ENCODE results near the gene MAPRE2. TPM values are rescaled to one million over a fixed set of nuclear protein-coding genes. Genes with fewer than 3 reads are reported as not detected.
"Not testable (repeated sequence)": the region's sequence is repeated elsewhere in the genome, so short reads cannot be mapped to it uniquely, and the experiment has no call there.

Gene MAPRE2
- polyA plus RNA-seq, 4 donors = 26.4 to 28.6 (median 27.7) TPM

DNA sequence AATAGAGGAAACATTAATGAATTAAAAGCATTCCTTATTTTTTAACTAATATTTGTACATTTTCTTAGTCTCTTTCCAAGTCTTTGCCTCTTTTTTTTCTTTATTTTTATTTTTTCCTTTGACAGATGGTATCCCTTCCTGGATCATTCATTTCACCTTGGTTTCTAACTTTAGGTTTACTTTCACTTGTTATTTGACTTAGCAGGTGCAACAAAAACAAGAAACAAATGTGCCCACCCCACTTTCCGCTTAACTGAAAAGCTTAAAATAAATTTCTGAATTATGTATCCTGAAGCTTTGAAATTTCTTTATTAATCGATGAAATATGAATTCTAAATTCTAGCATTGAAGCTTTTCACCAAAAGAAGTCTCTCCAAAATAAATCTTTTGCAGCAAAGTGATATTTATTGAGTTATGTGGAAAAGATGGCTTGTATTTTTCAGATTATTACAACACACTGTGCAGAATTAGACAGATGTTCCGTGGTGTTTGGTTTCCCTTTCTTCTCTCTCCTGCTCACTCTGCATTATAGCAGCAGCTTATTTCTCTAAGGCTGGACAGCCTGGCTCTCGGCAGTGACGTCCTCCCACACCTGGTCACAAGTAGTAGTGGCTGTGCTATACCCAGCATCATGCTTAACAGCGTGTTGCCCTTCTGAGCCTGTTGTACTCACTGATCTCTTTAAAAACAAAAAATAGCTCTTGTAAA, 100.5 kb downstream of the MAPRE2 start:
- no peak for DNase-seq (ENCODE audit: low read depth in 4 of 4, low spot score in 2 of 4)

DNA sequence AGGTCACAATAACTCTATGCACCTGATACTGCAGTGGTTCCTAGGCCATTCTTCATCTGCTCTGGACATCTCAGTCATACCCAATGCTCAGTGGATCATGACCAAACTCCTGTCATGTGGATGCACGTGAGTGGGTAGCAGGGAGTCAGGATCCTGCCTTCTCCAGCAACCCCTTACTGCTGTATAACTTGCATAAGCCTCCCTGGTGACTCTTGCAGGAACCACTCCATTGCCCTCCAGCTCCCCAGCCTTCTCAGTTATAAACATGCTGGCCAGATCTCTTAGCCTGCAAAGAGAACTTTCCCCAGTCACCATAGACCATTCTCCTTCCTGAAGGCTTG, 101.0 kb downstream of the MAPRE2 start:
- no peak for DNase-seq (ENCODE audit: low read depth in 4 of 4, low spot score in 2 of 4)

DNA sequence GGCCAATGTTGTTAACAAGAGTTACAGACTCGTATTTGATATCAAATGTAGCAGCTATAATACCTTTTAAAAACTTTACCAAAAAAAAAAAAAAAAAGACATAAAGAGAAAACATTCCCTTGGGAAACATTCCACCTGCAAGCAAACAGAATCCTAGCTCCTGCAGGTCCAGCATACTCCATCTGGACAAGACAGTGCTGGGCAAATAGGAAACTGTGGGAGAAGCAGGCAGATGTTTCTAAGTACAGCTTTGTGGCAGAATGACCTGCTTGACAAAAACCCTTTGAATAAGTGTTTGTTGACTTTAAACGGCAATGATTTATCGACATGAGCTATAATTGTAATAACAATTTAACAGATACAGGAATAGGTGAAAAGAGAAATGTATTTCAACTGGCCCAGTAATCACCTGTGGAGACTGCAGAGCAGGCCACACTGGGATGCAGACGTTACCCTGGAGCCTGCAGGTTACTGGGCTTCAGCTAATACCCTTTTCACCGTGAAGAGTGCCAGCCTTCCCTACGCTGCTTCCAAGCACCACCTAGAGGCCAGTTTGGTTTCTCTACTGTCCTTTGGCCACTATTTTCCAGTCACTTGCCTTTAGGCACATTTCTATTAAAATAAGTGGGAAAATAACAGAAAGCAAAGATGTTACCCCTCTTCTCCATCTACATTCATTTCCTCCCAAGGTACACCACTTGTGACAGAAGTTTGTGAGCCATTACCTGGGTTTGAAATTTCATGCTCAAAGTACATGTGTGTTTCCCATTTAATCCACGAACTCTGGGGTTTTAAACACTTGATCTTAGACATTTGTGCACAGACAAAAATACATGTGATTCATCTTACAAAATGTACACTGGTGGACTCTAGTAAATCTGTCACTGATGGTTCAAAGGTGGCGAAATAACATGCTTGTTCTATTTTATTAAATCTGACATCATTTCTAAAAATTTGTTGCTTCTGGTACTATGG, 102.7 kb downstream of the MAPRE2 start:
- peak in 1 of 4 donors; percentile 47 for DNase-seq (ENCODE audit: low read depth in 4 of 4, low spot score in 2 of 4)

DNA sequence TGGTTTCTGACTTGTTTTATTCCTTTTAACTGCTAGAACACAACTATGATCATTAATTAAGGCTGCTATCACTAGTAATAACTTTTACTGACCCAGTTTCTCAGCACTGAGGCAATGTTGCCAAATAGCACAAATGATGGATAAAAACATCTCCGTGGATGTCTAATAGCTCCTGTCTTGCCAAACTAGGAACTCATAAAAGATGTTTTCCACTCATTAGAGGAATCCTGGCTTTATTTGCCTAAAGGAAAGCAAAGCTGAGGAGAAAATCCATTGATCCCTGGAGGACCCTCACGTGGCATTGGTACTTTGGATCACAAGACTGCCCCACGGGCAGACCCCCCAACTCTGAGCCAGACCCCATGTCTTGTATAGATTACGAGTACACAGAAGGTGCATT, 103.5 kb downstream of the MAPRE2 start:
- no peak for DNase-seq (ENCODE audit: low read depth in 4 of 4, low spot score in 2 of 4)

DNA sequence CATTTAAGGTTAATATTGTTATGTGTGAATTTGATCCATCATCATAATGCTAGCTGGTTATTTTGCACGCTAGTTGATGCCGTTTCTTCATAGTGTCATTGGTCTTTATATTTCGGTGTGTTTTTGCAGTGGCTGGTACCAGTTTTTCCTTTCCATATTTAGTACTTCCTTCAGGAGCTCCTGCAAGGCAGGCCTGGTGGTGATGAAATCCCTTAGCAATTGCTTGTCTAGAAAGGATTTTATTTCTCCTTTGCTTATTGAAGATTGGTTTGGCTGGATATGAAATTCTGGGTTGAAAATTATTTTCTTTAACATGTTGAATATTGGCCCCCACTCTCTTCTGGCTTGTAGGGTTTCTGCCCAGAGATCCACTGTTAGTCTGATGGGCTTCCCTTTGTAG, 109.0 kb downstream of the MAPRE2 start:
- DNase-seq (ENCODE audit: low read depth in 4 of 4, low spot score in 2 of 4) = not testable (repeated sequence)

DNA sequence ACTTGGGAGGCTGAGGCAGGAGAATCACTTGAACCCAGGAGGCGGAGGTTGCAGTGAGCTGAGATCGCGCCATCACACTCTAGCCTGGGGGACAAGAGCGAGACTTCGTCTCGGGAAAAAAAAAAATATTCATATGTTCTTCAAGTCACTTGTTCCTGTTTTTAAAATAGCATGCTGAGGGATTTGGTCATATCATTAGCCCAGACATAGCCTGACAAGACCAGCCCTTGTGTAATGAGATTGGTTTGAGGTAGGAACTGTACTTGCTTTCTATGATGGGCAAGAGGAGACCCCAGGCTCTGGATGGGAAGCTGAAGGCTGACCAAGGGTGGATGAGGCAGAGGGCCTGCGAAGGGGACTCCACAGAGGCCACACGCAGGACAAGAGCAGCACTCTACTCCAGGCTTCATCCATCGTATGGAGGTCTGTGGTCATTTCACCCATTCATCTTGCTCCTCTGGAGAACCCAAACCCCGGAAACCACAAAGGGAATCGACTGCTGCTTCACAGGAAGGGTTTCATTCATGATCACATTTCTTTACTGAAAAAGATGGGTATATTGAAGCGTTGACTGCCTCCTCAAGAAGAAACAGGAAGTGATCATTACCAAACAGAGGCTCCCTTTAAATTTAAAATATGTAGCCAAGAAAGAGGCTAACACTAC, 112.5 kb downstream of the MAPRE2 start:
- no peak for DNase-seq (ENCODE audit: low read depth in 4 of 4, low spot score in 2 of 4)

DNA sequence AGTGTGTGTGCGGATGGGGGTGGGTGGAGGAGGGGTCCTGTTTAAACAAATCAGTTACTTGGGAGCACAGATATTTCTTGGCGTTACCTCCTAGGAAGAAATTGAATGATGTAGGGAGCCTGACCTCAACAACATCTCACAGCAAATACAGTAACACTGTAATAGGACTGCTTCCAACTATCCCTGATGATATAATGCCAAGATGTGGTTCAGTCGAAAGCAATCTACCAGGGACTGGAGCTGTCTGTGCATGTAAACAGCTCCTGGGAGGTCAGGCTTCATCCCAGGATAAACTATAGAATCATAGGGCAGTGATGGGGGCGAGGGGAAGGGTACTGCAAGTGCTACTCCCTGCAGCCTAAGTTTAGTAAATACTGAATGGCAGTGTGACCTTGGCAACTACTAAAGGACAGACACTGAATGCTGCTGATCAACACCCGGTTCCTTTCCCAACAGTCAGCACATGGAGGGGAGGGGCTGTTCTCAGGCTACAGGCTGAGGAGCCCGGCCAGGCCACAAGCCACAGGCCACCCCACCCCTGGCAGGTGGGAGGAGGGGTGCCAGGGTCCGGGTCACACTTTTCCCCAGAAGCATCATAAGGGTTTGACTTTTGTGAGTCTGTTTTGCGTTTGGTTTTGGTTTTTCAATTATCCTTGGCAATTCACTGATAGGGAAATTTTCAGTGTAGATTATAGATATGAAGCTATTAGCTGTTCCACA, 114.3 kb downstream of the MAPRE2 start:
- no peak for DNase-seq (ENCODE audit: low read depth in 4 of 4, low spot score in 2 of 4)

DNA sequence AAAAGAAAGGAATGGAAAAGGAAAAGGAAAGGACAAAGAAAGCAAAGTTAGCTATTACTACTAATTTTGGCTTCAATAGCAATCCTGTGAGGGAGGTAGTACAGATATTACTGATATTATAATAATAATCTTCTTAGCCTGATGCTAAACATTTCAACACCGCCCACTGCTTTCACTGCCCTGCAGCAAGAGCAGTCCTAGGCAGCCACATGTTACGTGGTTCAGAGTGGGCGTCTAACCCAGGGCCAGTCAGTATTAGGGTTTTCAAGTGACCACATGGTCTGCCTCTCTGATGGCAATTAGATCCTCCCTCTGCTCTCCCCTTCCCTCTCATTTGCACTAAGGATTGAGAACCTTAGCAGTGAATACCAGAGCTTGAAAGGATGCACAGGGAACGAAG, 116.0 kb downstream of the MAPRE2 start:
- DNase-seq (ENCODE audit: low read depth in 4 of 4, low spot score in 2 of 4) = no peak

DNA sequence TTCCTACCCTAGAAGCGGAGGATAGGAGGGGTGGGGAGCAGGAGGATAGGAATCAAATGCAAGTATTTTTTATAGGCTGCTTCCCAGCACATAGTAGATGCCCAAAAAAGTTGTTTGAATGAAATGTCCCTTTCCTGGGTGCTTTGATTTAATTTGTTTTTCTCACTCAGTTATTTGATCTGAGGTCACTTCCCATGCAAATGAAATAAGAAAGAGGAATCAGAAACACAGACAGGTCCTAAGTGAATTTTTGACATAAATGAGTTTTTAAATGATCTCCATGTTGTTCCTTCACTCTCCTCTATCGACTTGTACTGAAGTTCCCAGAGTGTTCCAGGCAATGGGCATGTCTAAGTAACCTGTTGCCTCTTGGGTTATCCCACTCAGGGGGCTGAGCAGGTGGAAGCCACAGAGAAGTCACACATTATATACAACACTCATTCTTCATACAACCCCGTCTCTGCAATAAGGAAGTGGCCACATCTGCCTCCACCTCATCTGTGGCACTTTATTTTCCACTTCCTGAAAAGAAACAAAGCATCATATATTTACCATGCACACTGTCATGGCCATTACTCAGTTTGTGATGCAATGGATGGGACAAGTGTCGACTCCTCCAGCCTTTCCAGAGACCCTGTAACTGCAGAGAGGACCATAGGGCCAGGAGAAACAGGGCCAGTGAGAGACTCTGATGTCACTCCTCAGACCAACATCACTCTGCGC, 117.7 kb downstream of the MAPRE2 start:
- no peak for DNase-seq (ENCODE audit: low read depth in 4 of 4, low spot score in 2 of 4)

DNA sequence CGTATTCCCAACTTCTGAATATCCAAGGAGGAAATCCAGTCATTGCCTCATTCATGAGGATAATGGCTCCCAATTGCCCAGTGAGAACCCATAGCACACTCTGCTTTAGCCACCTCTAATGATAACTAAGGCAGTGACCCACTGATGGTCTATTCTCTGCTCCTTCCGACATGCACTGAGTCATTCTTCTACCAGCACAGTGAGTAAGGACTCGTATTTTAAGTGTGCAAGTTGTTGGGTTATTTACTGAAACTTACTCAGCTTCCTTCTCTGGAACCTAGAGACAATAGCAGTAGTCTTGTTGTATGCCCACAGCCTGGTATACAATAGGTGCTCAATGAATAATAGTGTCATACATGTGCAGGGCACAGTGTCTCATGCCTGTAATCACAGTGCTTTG, 118.6 kb downstream of the MAPRE2 start:
- no peak for DNase-seq (ENCODE audit: low read depth in 4 of 4, low spot score in 2 of 4)

DNA sequence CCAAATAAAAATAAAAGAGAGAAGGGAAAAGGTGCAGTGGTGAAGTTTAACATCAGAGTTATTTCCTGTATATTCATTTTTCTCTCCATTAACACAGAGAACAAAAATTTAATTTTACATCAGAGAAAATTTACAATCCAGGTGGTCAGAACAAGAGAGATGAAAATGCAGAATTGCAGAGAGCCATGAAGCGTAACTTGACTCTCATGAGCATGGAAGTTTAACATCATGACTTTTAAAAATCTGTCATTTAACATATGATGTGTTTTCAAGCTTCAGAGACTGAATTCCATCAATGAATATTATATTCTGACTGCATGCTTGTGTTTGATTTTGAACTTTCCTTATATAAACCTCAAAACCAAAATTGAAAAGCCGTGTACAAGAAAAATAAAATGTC, 120.3 kb downstream of the MAPRE2 start:
- no peak for DNase-seq (ENCODE audit: low read depth in 4 of 4, low spot score in 2 of 4)

DNA sequence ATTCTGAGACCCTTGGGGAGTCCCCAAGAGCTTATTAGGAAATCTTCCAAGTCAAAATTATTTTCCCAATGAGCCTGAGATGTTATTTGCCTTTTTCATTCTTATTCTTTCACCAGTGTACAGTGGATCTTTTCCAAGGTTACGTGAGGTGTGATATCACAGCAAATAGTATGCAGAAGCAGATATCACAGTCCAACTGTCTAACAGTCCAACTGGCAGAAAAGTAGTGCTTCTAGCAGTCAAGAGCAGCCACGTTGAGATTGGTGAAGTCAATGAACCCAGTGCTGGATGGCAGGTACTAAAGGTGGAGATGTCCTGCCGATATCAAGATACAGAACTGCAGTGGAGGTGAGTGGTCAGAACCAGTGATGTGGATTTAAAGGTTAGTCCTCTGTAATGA, 120.7 kb downstream of the MAPRE2 start:
- DNase-seq (ENCODE audit: low read depth in 4 of 4, low spot score in 2 of 4) = no peak

DNA sequence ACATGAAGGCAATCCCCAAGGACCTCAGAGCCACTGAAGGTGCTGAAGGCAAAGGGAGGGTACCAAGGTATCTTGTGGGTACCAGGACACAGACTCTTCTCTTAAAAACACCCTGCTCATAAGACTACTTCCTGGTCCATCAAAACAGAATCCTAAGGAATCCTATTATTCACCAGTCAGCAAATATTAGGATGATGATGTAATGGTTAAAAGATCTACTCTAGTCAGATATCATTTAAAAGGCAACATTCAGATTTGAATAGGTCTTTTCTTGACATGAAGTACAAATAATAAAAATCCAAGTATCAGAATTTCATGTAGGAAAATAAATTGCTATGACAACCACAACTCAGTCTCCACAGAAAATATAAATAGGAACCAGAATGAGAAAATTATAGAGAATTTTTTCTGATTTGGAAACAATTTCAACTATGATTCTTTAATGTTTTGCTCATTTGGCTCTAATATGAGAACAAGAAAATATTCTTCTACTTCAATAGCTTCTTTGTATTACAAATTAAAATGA, 121.9 kb downstream of the MAPRE2 start:
- no peak for DNase-seq (ENCODE audit: low read depth in 4 of 4, low spot score in 2 of 4)

DNA sequence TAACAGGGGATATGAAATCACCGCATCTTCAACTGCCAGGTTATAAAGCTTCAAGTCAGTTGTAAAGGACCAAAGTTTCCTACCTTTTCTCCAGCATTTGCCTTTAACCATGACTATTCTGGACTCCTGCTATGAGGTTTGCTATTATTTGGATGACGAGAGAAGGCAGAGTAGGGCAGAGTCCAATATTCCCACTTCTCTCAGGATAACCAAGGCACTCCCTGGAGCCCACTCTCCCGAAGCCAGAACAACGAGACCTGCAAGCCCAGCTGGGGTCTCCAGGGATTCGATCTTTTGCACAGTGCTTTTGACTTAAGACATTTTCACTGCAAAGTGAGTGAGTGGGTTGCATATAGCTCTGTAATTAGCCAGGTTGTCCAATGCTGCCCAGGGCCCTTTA, 122.5 kb downstream of the MAPRE2 start:
- no peak for DNase-seq (ENCODE audit: low read depth in 4 of 4, low spot score in 2 of 4)

DNA sequence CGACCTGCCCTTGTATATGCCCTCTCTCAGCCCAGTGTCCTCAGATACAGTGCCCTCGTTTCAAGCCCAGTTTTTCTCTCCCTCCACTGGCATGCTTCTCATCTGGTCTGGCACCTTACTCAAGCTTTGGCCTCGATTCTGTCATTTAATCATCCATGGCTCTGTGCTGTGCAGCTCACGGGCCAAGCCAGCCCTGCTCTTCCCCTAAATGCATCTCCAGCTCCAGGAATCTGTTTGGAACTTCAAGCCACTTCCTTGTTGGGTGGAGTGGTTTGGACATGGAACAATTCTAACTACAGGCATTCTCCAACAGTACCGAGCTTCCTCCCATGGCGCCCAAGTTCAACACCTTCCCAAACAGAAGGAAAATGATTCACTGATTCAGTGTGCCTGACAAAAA, 122.9 kb downstream of the MAPRE2 start:
- no peak for DNase-seq (ENCODE audit: low read depth in 4 of 4, low spot score in 2 of 4)

DNA sequence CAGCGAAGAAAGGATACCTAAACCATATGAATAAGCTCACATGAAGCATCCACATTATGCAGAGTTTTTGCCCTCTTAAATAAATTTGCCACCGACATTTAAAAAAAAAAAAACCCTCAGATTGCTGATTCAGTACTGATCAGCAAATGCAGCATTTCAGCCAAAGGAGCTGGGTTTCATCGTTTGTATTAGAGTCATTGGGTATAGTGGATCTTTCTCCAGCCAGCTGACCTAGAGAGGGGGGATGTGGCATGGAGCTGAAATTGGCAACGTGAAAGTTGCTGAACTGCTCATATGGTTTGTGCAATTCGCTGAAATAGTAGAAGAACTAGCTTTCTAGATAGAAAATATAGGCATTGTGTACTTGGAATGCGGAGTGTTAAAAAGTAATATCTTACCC, 126.1 kb downstream of the MAPRE2 start:
- no peak for DNase-seq (ENCODE audit: low read depth in 4 of 4, low spot score in 2 of 4)

DNA sequence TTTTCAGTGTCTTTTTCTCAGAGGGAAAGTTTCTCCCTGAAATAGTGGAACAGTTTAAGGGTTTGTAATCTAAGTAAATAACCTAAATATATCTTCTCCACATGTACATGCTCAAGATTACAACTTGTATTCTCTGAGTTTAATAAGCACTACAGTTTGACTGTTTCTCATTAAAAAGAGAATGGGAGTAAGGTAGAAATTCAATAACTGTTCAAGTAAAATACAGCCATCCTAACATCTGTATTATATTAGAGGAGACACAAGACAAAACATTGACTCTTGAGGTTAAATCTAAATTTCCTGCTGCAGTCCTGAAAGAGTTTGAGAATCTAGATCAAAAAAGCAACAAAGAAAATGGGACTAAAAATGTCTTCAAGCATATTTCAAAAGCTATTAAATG, 126.6 kb downstream of the MAPRE2 start:
- no peak for DNase-seq (ENCODE audit: low read depth in 4 of 4, low spot score in 2 of 4)

DNA sequence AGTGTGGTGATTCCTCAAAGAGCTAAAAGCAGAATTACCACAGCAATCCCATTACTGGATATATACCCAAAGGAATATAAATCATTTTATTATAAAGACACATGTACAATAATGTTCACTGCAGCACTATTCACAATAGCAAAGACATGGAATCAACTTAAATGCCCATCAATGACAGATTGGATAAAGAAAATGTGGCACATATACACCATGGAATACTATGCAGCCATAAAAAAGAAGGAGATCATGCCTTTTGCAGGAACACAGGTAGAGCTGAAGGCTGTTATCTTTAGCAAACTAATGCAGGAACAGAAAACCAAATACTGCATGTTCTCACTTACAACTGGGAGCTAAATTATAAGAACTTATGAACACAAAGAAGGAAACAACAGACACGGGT, 129.1 kb downstream of the MAPRE2 start:
- not testable (repeated sequence) for DNase-seq (ENCODE audit: low read depth in 4 of 4, low spot score in 2 of 4)

DNA sequence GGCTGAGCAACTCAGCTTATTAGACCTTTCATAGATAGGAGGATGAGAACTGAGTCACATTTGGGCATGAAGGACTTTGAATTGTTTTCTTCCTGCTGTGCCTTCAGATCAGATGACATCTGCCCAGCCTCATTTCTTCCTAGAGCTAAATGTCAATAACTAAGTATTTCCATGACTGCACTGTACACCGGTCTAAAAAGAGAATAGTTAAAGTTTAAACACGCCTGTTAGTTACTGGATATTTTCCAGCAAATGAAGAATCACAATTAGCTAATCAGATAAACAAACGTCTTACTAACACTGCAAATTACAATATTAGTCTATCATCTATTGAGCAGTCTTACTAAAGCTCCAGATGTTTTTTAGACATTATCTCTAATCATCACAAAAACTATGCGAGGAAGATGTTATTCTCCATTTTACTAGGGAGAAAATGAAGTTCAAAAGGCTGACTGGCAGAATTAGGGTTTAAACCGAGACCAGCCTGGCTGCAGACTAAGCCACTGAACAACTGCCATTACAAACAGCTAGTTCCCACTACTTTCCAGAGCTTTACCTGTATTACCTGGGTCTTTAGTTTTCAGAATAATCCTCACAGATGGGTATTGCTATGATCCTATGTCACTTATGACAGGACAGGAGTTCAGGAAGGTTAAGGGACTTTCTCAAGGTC, 130.2 kb downstream of the MAPRE2 start:
- no peak for DNase-seq (ENCODE audit: low read depth in 4 of 4, low spot score in 2 of 4)
